SH-SY5Y (cell line): ENCODE measurements around the gene CFAP299.

Experiments used
- GATA2 ChIP-seq: IDR thresholded peaks from 2 replicates; pipeline ENCODE4 v1.6.1; 2011; ENCODE audit warnings: mild to moderate bottlenecking, low read depth, low read length
- GATA3 ChIP-seq: IDR thresholded peaks from 2 replicates; pipeline ENCODE4 v1.6.1; 2011; ENCODE audit warnings: low read depth, mild to moderate bottlenecking, low read length, moderate library complexity

DNA sequence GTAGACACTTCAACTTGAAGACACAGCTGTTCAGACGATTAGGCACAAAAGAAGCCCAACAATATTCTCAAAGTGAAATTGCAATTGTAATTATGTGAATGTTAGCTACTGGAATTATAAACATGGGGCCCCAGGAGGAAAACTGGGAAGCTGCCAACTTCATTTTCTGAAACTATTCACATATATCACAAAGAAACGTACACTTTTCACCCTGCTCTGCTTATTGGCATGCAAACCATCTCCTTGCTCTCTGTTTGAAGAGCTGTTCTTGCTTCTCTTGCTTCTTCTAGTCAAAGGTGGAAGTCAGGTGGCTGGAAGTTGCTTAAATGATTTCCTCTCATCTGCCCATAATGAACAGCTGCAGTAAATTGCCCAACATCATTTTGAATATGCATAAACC lies 320.1 kb downstream of the CFAP299 start:
- TF ChIP-seq GATA3 (no peak), GATA2 (no peak)
